HCT116 (cell line): ENCODE measurements around the gene GALNT18. TPM values are rescaled to one million over a fixed set of nuclear protein-coding genes. Genes with fewer than 3 reads are reported as not detected.

Source experiments
- ATAC-seq: fragments of 200-7000 bp; cut with Tn5 transposase; 2 replicates; pipeline ENCODE4 v1.9.1; 2020; ENCODE audit warnings: mild to moderate bottlenecking, moderate library complexity
- BruUV-seq: library from RNA; stranded (reverse); fragments of 400-500 nt; replicated peaks from 2 replicates; lab custom pipeline; 2021; lab: Mats Ljungman, UMichigan
- CTCF ChIA-PET: fragments of 300-600 bp; sonication (Branson Sonifier 250); formaldehyde crosslinking; loops from one replicate; lab custom pipeline; 2021; ENCODE audit warnings: antibody characterized with exemption; lab: Charles Lee
- POLR2A ChIA-PET: fragments of 300-600, 350-600 bp; sonication (Branson Sonifier 250); formaldehyde crosslinking; loops from one replicate; lab custom pipeline; 2021; ENCODE audit warnings: antibody characterized with exemption; lab: Charles Lee
- RAD21 ChIA-PET, 2 experiments: fragments of 300-600 bp; sonication (Branson Sonifier 250); formaldehyde crosslinking; loops; one replicate each; lab custom pipeline; 2023; ENCODE audit warnings: low total read pairs in 2 of 2; ENCODE audit not compliant: uncharacterized antibody in 2 of 2, unreplicated experiment in 2 of 2, low non-redundant PET in 1 of 2; lab: Charles Lee
- DNase-seq: peaks from one replicate; pipeline ENCODE4 v3.0.0-alpha.2; 2010; ENCODE audit warnings: low read depth, low spot score
- H2AFZ ChIP-seq: fragments of 200-600 bp; shearing (Covaris generic), sonication (generic); 2 replicates; pipeline ENCODE4 v1.6.1; 2017; ENCODE audit warnings: low read depth, mixed run types, mixed read lengths, antibody characterized with exemption, low read length; ENCODE audit not compliant: poor library complexity, severe bottlenecking
- H3K27ac ChIP-seq: 2 replicates; pipeline ENCODE4 v1.5.1; 2012; ENCODE audit warnings: low read depth, low read length
- H3K27me3 ChIP-seq: fragments of 200-600 bp; sonication (generic); 2 replicates; pipeline ENCODE4 v1.6.1; 2016; ENCODE audit warnings: mixed run types, low read length, mixed read lengths; ENCODE audit not compliant: insufficient read depth
- H3K36me3 ChIP-seq, 2 experiments: fragments of 200-500 bp in 1 of 2; fragments of 200-600 bp in 1 of 2; sonication (Bioruptor generic) in 1 of 2; sonication (generic) in 1 of 2; 2 replicates each; pipeline versions ENCODE4 v1.5.1 to v1.6.1; 2014 to 2016; ENCODE audit warnings: low read length in 2 of 2, inconsistent platforms in 1 of 2, mixed read lengths in 1 of 2, mixed run types in 1 of 2; ENCODE audit not compliant: insufficient read depth in 2 of 2, control insufficient read depth in 1 of 2
- H3K4me1 ChIP-seq, 2 experiments: fragments of 200-600 bp in 1 of 2; sonication (generic) in 1 of 2; 2 replicates each; pipeline versions ENCODE4 v1.5.1 to v1.6.1; 2012 to 2017; ENCODE audit warnings: low read length in 2 of 2, inconsistent platforms in 1 of 2, mild to moderate bottlenecking in 1 of 2, mixed read lengths in 1 of 2, mixed run types in 1 of 2, moderate library complexity in 1 of 2; ENCODE audit not compliant: insufficient read depth in 2 of 2, control insufficient read depth in 1 of 2
- H3K4me2 ChIP-seq: fragments of 200-600 bp; sonication (generic); 2 replicates; pipeline ENCODE4 v1.6.1; 2017; ENCODE audit warnings: mixed run types, low read length, mixed read lengths
- H3K4me3 ChIP-seq, 2 experiments: fragments of 200-600 bp in 1 of 2; sonication (generic) in 1 of 2; replicated peaks in 1 of 2; 2 replicates each; pipeline ENCODE4 v1.5.1; 2011 to 2016; ENCODE audit warnings: low read length in 2 of 2, control low read depth in 1 of 2, low read depth in 1 of 2, mild to moderate bottlenecking in 1 of 2, mixed read lengths in 1 of 2, mixed run types in 1 of 2
- H3K79me2 ChIP-seq: fragments of 200-600 bp; sonication (generic); 2 replicates; pipeline ENCODE4 v1.6.1; 2017; ENCODE audit warnings: mild to moderate bottlenecking, mixed run types, low read length, moderate library complexity, mixed read lengths; ENCODE audit not compliant: insufficient read depth
- H3K9ac ChIP-seq: fragments of 200-600 bp; sonication (generic); 2 replicates; pipeline ENCODE4 v1.6.1; 2016; ENCODE audit warnings: low read length, mixed read lengths
- H3K9me2 ChIP-seq: fragments of 200-600 bp; sonication (generic), shearing (Covaris generic); 2 replicates; pipeline ENCODE4 v1.6.1; 2017; ENCODE audit warnings: mixed run types, mild to moderate bottlenecking, moderate library complexity; ENCODE audit not compliant: insufficient read depth
- H3K9me3 ChIP-seq, 2 experiments: fragments of 200-500 bp in 1 of 2; fragments of 200-600 bp in 1 of 2; sonication (Bioruptor generic) in 1 of 2; sonication (generic) in 1 of 2; 2 replicates each; pipeline ENCODE4 v1.6.1; 2014 to 2017; ENCODE audit warnings: low read length in 2 of 2, mixed read lengths in 2 of 2, inconsistent platforms in 1 of 2, low read depth in 1 of 2, mild to moderate bottlenecking in 1 of 2, mixed run types in 1 of 2, moderate library complexity in 1 of 2; ENCODE audit not compliant: control insufficient read depth in 1 of 2, insufficient read depth in 1 of 2
- H4K20me1 ChIP-seq: fragments of 200-600 bp; sonication (generic), shearing (Covaris generic); 2 replicates; pipeline ENCODE4 v1.6.1; 2017; ENCODE audit warnings: mixed run types, mild to moderate bottlenecking, moderate library complexity; ENCODE audit not compliant: insufficient read depth
- CBX3 ChIP-seq: IDR thresholded peaks from 2 replicates; pipeline ENCODE4 v1.6.1; 2012; ENCODE audit warnings: low read depth
- CEBPB ChIP-seq: IDR thresholded peaks from 2 replicates; pipeline ENCODE4 v1.6.1; 2012; ENCODE audit warnings: low read depth
- CTCF ChIP-seq, 3 experiments: fragments of 200-600 bp in 1 of 3; sonication (generic) in 1 of 3; IDR thresholded peaks in 2 of 3; conservative IDR thresholded peaks in 1 of 3; 2 replicates each; pipeline ENCODE4 v1.5.1; 2012 to 2017; ENCODE audit warnings: low read depth in 2 of 3, low read length in 2 of 3, antibody characterized with exemption in 1 of 3, borderline replicate concordance in 1 of 3, control low read depth in 1 of 3, mild to moderate bottlenecking in 1 of 3, mixed read lengths in 1 of 3, mixed run types in 1 of 3, moderate library complexity in 1 of 3; ENCODE audit not compliant: insufficient read depth in 1 of 3
- EGR1 ChIP-seq: IDR thresholded peaks from 2 replicates; pipeline ENCODE4 v1.6.1; 2012; ENCODE audit warnings: low read depth
- ELF1 ChIP-seq: IDR thresholded peaks from 2 replicates; pipeline ENCODE4 v1.6.1; 2012; ENCODE audit warnings: low read depth, borderline replicate concordance
- EZH2phosphoT487 ChIP-seq: fragments of 200-600 bp; IDR thresholded peaks from 2 replicates; pipeline ENCODE4 v1.6.1; 2018; ENCODE audit warnings: antibody characterized with exemption, borderline replicate concordance
- FOSL1 ChIP-seq: IDR thresholded peaks from 2 replicates; pipeline ENCODE4 v1.6.1; 2012; ENCODE audit warnings: low read depth
- POLR2AphosphoS5 ChIP-seq: IDR thresholded peaks from 2 replicates; pipeline ENCODE4 v1.6.1; 2011; ENCODE audit warnings: mild to moderate bottlenecking, low read depth, low read length, moderate library complexity
- RAD21 ChIP-seq: IDR thresholded peaks from 2 replicates; pipeline ENCODE4 v1.6.1; 2012; ENCODE audit warnings: low read depth, mild to moderate bottlenecking
- REST ChIP-seq: IDR thresholded peaks from 2 replicates; pipeline ENCODE4 v1.6.1; 2012; ENCODE audit warnings: low read depth
- SP1 ChIP-seq: IDR thresholded peaks from 2 replicates; pipeline ENCODE4 v1.6.1; 2012; ENCODE audit warnings: low read depth
- SRF ChIP-seq: IDR thresholded peaks from 2 replicates; pipeline ENCODE4 v1.6.1; 2012; ENCODE audit warnings: low read depth
- TCF7L2 ChIP-seq: IDR thresholded peaks from 2 replicates; pipeline ENCODE4 v1.7.0; 2011; ENCODE audit warnings: borderline replicate concordance, inconsistent platforms; ENCODE audit not compliant: insufficient read depth, insufficient read length; ENCODE audit errors: extremely low read depth
- YY1 ChIP-seq: IDR thresholded peaks from 2 replicates; pipeline ENCODE4 v1.6.1; 2011; ENCODE audit warnings: low read length, low read depth, moderate library complexity, mild to moderate bottlenecking; ENCODE audit not compliant: insufficient replicate concordance; ENCODE audit errors: extremely low read depth
- ZFX ChIP-seq: fragments of 450-650 bp; IDR thresholded peaks from 2 replicates; pipeline ENCODE4 v1.6.1; 2017
- ZNF274 ChIP-seq: fragments of 200-500 bp; sonication (Bioruptor generic); IDR thresholded peaks from 2 replicates; pipeline ENCODE4 v1.6.1; 2014; ENCODE audit warnings: mild to moderate bottlenecking, low read depth, low read length, inconsistent platforms
- intact Hi-C: fragments of 100-400 bp; cut with micrococcal nuclease; formaldehyde crosslinking; loops from 2 replicates; pipeline ENCODE4 v1.10.0; 2022
- total RNA-seq: library from RNA; stranded (reverse); gene quantifications from one replicate; pipeline ENCODE4 v1.2.1, GENCODE V29; 2021; ENCODE audit not compliant: unreplicated experiment

GALNT18 gene
- total RNA-seq, 1 experiment from 2014 or later: 19.9 TPM

- no peak overlapping the region for H3K4me3 ChIP-seq
- no peak for DNase-seq
- no TSS peak for BruUV-seq
Observed at GRCh38 chr11:11349870-11350337, 271.9 kb downstream of the GALNT18 start.

More at GRCh38 chr11:11349870-11350337, 271.9 kb downstream of the GALNT18 start:
- H3K79me2 ChIP-seq: no peaks in the 10 kb centered on the region
- no peaks in the 10 kb centered on the region for H3K9me3 ChIP-seq
- no peaks in the 10 kb centered on the region for H4K20me1 ChIP-seq
- ChIA-PET RAD21 (no interaction called here), POLR2A (no interaction called here), CTCF (no interaction called here)
- no peak overlapping the region for H3K4me2 ChIP-seq
- no peaks in the 10 kb centered on the region for H3K9me2 ChIP-seq
- peak; percentile 25; the same call in 1 of the 2 replicates for ATAC-seq
- H3K36me3 ChIP-seq: no peaks in the 10 kb centered on the region
- no peak for TF ChIP-seq CEBPB
- no peak for TF ChIP-seq CTCF (IDR thresholded peaks at IDR 0.05 in 2 of 3, conservative IDR thresholded peaks at IDR 0.05 in 1 of 3; ENCODE audit: borderline replicate concordance in 1 of 3, insufficient read depth in 1 of 3, low read depth in 2 of 3, low read length in 2 of 3)
- TF ChIP-seq SP1: no peak
- TF ChIP-seq SRF: no peak
- TF ChIP-seq CBX3: no peak
- TF ChIP-seq POLR2AphosphoS5: no peak
- no peak for TF ChIP-seq FOSL1
- no peak for TF ChIP-seq EZH2phosphoT487
- TF ChIP-seq REST: no peak
- TF ChIP-seq ZNF274: no peak
- no peak for TF ChIP-seq ZFX
- no peak for TF ChIP-seq TCF7L2
- TF ChIP-seq YY1: no peak
- TF ChIP-seq EGR1: no peak
- TF ChIP-seq ELF1: no peak
- TF ChIP-seq RAD21: no peak
- H3K27ac ChIP-seq: no peak overlapping the region
- H3K27me3 ChIP-seq: no peaks in the 10 kb centered on the region
- H3K4me1 ChIP-seq: peaks cover 4 to 8% of the 10 kb centered on the region in 2 experiments; a peak in 3 of 4 replicates
- H2AFZ ChIP-seq: no peak overlapping the region
- intact Hi-C loops: no loop called here
- no peak overlapping the region for H3K9ac ChIP-seq
